ENCODE measurements around the gene ZNF281. TPM values are rescaled to one million over a fixed set of nuclear protein-coding genes. Genes with fewer than 3 reads are reported as not detected.

The ZNF281 gene
- polyA plus RNA-seq, 1 donor (not counting 4 experiments of a cell fraction or from before 2014, with no cell fraction given): 14.7 TPM

GRCh38 chr1:200435200-200435780, 25.5 kb upstream of the ZNF281 start:
- H4K20me1 ChIP-seq (ENCODE audit: control insufficient read depth, extremely low read depth, insufficient read depth, low read length): no peaks in the 10 kb centered on the region
- no peak for FAIRE-seq
- H2AFZ ChIP-seq (ENCODE audit: control insufficient read depth, low read length): no peak overlapping the region
- H3K4me1 ChIP-seq (ENCODE audit: control insufficient read depth, extremely low read depth, insufficient read depth, low read length): peaks cover 2% of the 10 kb centered on the region
- H3K27ac ChIP-seq (ENCODE audit: control insufficient read depth, insufficient read depth, low read length): no peak overlapping the region
- H3K9me1 ChIP-seq (ENCODE audit: control insufficient read depth, extremely low read depth, insufficient read depth, low read length): no peaks in the 10 kb centered on the region
- dilution Hi-C loops (cut with MboI; ENCODE audit: extremely low pct_ligation_motif_present, low sequenced_read_pairs): no loop called here
- H3K4me2 ChIP-seq (ENCODE audit: control insufficient read depth, extremely low read depth, insufficient read depth, low read depth, low read length): no peak overlapping the region
- no peak overlapping the region for H3K9ac ChIP-seq (ENCODE audit: control insufficient read depth, extremely low read depth, insufficient read depth, low read length)
- no peaks in the 10 kb centered on the region for H3K9me3 ChIP-seq (ENCODE audit: control insufficient read depth, low read depth, low read length)
- H3K27me3 ChIP-seq (ENCODE audit: control insufficient read depth, extremely low read depth, insufficient read depth, low read length): no peaks in the 10 kb centered on the region
- TF ChIP-seq, protein P1, sequence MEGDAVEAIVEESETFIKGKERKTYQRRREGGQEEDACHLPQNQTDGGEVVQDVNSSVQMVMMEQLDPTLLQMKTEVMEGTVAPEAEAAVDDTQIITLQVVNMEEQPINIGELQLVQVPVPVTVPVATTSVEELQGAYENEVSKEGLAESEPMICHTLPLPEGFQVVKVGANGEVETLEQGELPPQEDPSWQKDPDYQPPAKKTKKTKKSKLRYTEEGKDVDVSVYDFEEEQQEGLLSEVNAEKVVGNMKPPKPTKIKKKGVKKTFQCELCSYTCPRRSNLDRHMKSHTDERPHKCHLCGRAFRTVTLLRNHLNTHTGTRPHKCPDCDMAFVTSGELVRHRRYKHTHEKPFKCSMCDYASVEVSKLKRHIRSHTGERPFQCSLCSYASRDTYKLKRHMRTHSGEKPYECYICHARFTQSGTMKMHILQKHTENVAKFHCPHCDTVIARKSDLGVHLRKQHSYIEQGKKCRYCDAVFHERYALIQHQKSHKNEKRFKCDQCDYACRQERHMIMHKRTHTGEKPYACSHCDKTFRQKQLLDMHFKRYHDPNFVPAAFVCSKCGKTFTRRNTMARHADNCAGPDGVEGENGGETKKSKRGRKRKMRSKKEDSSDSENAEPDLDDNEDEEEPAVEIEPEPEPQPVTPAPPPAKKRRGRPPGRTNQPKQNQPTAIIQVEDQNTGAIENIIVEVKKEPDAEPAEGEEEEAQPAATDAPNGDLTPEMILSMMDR (optimal IDR thresholded peaks at IDR 0.05 in 1 of 3, IDR thresholded peaks at IDR 0.05 in 1 of 3, conservative IDR thresholded peaks at IDR 0.05 in 1 of 3; ENCODE audit: extremely low read depth in 1 of 3, insufficient read depth in 2 of 3, low read length in 3 of 3): no peak
- TF ChIP-seq EZH2 (IDR thresholded peaks at IDR 0.05; ENCODE audit: low read length): no peak
- no peaks in the 10 kb centered on the region for H3K36me3 ChIP-seq (ENCODE audit: control insufficient read depth in 2 of 2, extremely low read depth in 1 of 2, insufficient read depth in 2 of 2, low read length in 2 of 2)
- DNase-seq (ENCODE audit: low read depth, low spot score): no peak
- no peak overlapping the region for H3K4me3 ChIP-seq (ENCODE audit: control insufficient read depth in 2 of 3, extremely low read depth in 1 of 3, insufficient read depth in 2 of 3, low read depth in 1 of 3, low read length in 3 of 3)
- H3K79me2 ChIP-seq (ENCODE audit: control insufficient read depth, insufficient read depth, low read length): no peaks in the 10 kb centered on the region

- H3K9ac ChIP-seq (ENCODE audit: control insufficient read depth, extremely low read depth, insufficient read depth, low read length): no peak overlapping the region
These were observed 23.8 kb upstream of the ZNF281 start for GRCh38 chr1:200433586-200433985.

More at GRCh38 chr1:200433586-200433985, 23.8 kb upstream of the ZNF281 start:
- H3K79me2 ChIP-seq (ENCODE audit: control insufficient read depth, insufficient read depth, low read length): no peaks in the 10 kb centered on the region
- H3K9me1 ChIP-seq (ENCODE audit: control insufficient read depth, extremely low read depth, insufficient read depth, low read length): no peaks in the 10 kb centered on the region
- H3K4me2 ChIP-seq (ENCODE audit: control insufficient read depth, extremely low read depth, insufficient read depth, low read depth, low read length): no peak overlapping the region
- no peaks in the 10 kb centered on the region for H3K27me3 ChIP-seq (ENCODE audit: control insufficient read depth, extremely low read depth, insufficient read depth, low read length)
- H4K20me1 ChIP-seq (ENCODE audit: control insufficient read depth, extremely low read depth, insufficient read depth, low read length): no peaks in the 10 kb centered on the region
- no peaks in the 10 kb centered on the region for H3K36me3 ChIP-seq (ENCODE audit: control insufficient read depth in 2 of 2, extremely low read depth in 1 of 2, insufficient read depth in 2 of 2, low read length in 2 of 2)
- H3K4me3 ChIP-seq (ENCODE audit: control insufficient read depth in 2 of 3, extremely low read depth in 1 of 3, insufficient read depth in 2 of 3, low read depth in 1 of 3, low read length in 3 of 3): no peak overlapping the region
- peaks cover 8% of the 10 kb centered on the region for H3K4me1 ChIP-seq (ENCODE audit: control insufficient read depth, extremely low read depth, insufficient read depth, low read length)
- dilution Hi-C loops (cut with MboI; ENCODE audit: extremely low pct_ligation_motif_present, low sequenced_read_pairs): no loop called here
- TF ChIP-seq EZH2 (IDR thresholded peaks at IDR 0.05; ENCODE audit: low read length): no peak
- TF ChIP-seq, protein P1 (optimal IDR thresholded peaks at IDR 0.05 in 1 of 3, IDR thresholded peaks at IDR 0.05 in 1 of 3, conservative IDR thresholded peaks at IDR 0.05 in 1 of 3; ENCODE audit: extremely low read depth in 1 of 3, insufficient read depth in 2 of 3, low read length in 3 of 3): no peak
- H3K27ac ChIP-seq (ENCODE audit: control insufficient read depth, insufficient read depth, low read length): no peak overlapping the region
- FAIRE-seq (no peak), DNase-seq (ENCODE audit: low read depth, low spot score) (no peak)
- no peaks in the 10 kb centered on the region for H3K9me3 ChIP-seq (ENCODE audit: control insufficient read depth, low read depth, low read length)
- H2AFZ ChIP-seq (ENCODE audit: control insufficient read depth, low read length): no peak overlapping the region
